ENCODE results near the gene FAM9C. TPM values are rescaled to one million over a fixed set of nuclear protein-coding genes. Genes with fewer than 3 reads are reported as not detected.
"Not testable (repeated sequence)": the region's sequence is repeated elsewhere in the genome, so short reads cannot be mapped to it uniquely, and the experiment has no call there.

FAM9C gene
- total and polyA plus RNA-seq, 7 experiments from 2014 or later, result 0.16 to 0.19 TPM; not detected in 5

DNA sequence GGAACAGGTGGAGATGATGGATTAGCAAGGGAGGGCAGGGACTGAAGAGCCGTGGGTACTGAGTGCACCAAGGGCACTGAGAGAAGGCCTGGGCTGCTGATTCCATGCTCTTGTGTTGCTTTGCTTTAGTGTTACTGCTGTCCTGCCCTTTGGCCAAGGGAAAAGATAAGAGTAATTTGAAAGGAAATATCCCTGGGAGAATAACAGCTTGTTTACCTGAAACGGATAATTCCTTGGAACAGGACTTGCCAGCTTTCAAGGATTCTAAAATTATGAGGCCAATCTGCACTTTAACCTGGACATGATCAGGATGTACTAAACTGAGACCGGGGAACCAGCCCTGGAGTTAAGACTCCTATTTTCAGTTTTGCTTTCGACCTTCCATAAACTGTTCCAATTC is 20.4 kb downstream of the FAM9C start:
- POLR2A ChIA-PET, result interaction anchor here (0.6 to 14.8 kb wide), 8 partner anchors 9 to 63 kb away, joined by 3 to 269 read pairs (median 19); partner anchors contain the start of genes FAM9C and TMSB4X
- Mint-ChIP-seq H3K36me3 (peaks cover 0 to 9% (median 0%) of the 10 kb centered on the region in 5 donors), H3K4me1 (peaks cover 27 to 78% (median 63%) of the 10 kb centered on the region in 7 donors), H3K4me3 (peak overlapping the region in 4 of 10 donors; percentile 21 to 45 (median 40)), H3K27me3 (no peaks in the 10 kb centered on the region), H3K27ac (peak overlapping the region; percentile 29 to 87 (median 79)), H3K9me3 (peaks cover 0 to 6% (median 0%) of the 10 kb centered on the region in 11 donors)
- no peaks in the 10 kb centered on the region for H3K27me3 ChIP-seq (ENCODE audit: control insufficient read depth in 2 of 2, insufficient read depth in 2 of 2, low read length in 2 of 2)
- no peaks in the 10 kb centered on the region for H3K36me3 ChIP-seq (ENCODE audit: control insufficient read depth in 2 of 3, insufficient read depth in 3 of 3, low read length in 3 of 3)
- intact Hi-C loops (cut with micrococcal nuclease), result loop anchor here in 1 of 2 donors (1.0 kb wide), 1 partner anchor 11 kb away; no protein-coding TSS in a partner anchor
- H3K27ac ChIP-seq (ENCODE audit: low read depth, low read length), result no peak overlapping the region
- H3K4me1 ChIP-seq (ENCODE audit: control insufficient read depth in 2 of 2, insufficient read depth in 2 of 2, low read length in 2 of 2), result peaks cover 37 to 56% of the 10 kb centered on the region in 2 donors
- DNase-seq (no peak), ATAC-seq (no peak)
- no peaks in the 10 kb centered on the region for H3K9me3 ChIP-seq (ENCODE audit: control insufficient read depth in 2 of 3, low read length in 3 of 3)
- no peak overlapping the region for H3K4me3 ChIP-seq (ENCODE audit: low read length)
- CTCF ChIA-PET, result no interaction called here

DNA sequence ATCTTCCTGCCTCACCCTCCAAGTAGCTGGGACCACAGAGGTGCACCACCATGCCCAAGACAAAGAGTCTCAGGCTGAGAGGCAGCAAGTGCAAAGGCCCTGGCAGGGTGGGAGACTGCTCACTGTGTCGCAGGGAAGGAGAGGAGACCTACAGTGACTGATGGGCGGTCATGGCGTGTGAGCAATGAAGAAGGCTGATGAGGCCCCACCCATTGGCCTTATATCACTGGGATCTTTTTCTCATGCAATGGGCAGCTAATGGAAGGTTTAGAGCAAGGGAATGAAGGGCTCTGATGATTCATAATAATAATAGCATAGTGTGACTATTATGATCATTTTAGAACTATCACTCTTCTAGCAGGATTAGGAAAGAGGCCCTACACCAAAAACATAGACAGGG is 20.9 kb downstream of the FAM9C start:
- Mint-ChIP-seq H3K4me3 (peak overlapping the region in 7 of 10 donors; percentile 8 to 45 (median 38)), H3K9me3 (peaks cover 0 to 6% (median 0%) of the 10 kb centered on the region in 11 donors), H3K27ac (peak overlapping the region; percentile 29 to 87 (median 79)), H3K27me3 (no peaks in the 10 kb centered on the region), H3K36me3 (peaks cover 0 to 9% (median 0%) of the 10 kb centered on the region in 5 donors), H3K4me1 (peaks cover 27 to 77% (median 62%) of the 10 kb centered on the region in 7 donors)
- no peaks in the 10 kb centered on the region for H3K9me3 ChIP-seq (ENCODE audit: control insufficient read depth in 2 of 3, low read length in 3 of 3)
- DNase-seq (no peak), ATAC-seq (no peak)
- no peak overlapping the region for H3K4me3 ChIP-seq (ENCODE audit: low read length)
- H3K27ac ChIP-seq (ENCODE audit: low read depth, low read length), result no peak overlapping the region
- H3K27me3 ChIP-seq (ENCODE audit: control insufficient read depth in 2 of 2, insufficient read depth in 2 of 2, low read length in 2 of 2), result no peaks in the 10 kb centered on the region
- H3K4me1 ChIP-seq (ENCODE audit: control insufficient read depth in 2 of 2, insufficient read depth in 2 of 2, low read length in 2 of 2), result peaks cover 33 to 52% of the 10 kb centered on the region in 2 donors
- intact Hi-C loops (cut with micrococcal nuclease), result loop anchor here in 1 of 2 donors (1.0 kb wide), 1 partner anchor 10 kb away; no protein-coding TSS in a partner anchor
- no peaks in the 10 kb centered on the region for H3K36me3 ChIP-seq (ENCODE audit: control insufficient read depth in 2 of 3, insufficient read depth in 3 of 3, low read length in 3 of 3)
- CTCF ChIA-PET, result no interaction called here
- POLR2A ChIA-PET, result interaction anchor here (0.6 to 14.8 kb wide), 10 partner anchors 9 to 64 kb away, joined by 3 to 269 read pairs (median 10); partner anchors contain the start of genes FAM9C and TMSB4X

DNA sequence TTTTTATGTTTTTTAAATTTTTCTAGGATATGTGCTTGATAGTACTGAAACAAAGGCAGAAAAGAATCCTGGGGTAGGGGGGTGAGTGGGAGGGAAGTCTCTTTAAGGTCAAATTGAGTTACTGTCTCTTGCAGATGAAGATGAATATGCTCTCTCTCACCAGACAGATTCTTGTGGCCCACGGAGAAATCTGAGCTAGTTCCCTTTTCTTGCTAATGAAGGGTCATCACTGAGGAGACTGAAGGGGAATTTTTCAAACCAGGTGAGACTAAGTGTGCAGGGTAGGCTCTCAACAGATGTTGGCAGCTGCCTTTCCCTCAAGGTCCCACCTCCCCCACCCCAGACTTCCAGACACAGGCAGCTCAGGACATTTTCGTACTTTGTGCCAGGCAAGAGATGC is 21.5 kb downstream of the FAM9C start:
- intact Hi-C loops (cut with micrococcal nuclease), result loop anchor here in 1 of 2 donors (1.0 kb wide), 1 partner anchor 10 kb away; no protein-coding TSS in a partner anchor
- Histone ChIP-seq H3K27ac (ENCODE audit: low read depth, low read length) (no peak overlapping the region), H3K27me3 (ENCODE audit: control insufficient read depth in 2 of 2, insufficient read depth in 2 of 2, low read length in 2 of 2) (no peaks in the 10 kb centered on the region), H3K36me3 (ENCODE audit: control insufficient read depth in 2 of 3, insufficient read depth in 3 of 3, low read length in 3 of 3) (no peaks in the 10 kb centered on the region), H3K9me3 (ENCODE audit: control insufficient read depth in 2 of 3, low read length in 3 of 3) (no peaks in the 10 kb centered on the region), H3K4me3 (ENCODE audit: low read length) (no peak overlapping the region), H3K4me1 (ENCODE audit: control insufficient read depth in 2 of 2, insufficient read depth in 2 of 2, low read length in 2 of 2) (peaks cover 33 to 49% of the 10 kb centered on the region in 2 donors)
- DNase-seq (no peak), ATAC-seq (no peak)
- Mint-ChIP-seq H3K27me3 (no peaks in the 10 kb centered on the region), H3K9me3 (peaks cover 0 to 6% (median 0%) of the 10 kb centered on the region in 11 donors), H3K27ac (peak overlapping the region in 8 of 9 donors; percentile 44 to 87 (median 79)), H3K4me1 (peaks cover 27 to 72% (median 56%) of the 10 kb centered on the region in 7 donors), H3K36me3 (peaks cover 0 to 9% (median 0%) of the 10 kb centered on the region in 5 donors), H3K4me3 (peak overlapping the region in 7 of 10 donors; percentile 4 to 61 (median 43))
- POLR2A ChIA-PET, result interaction anchor here (0.8 to 14.8 kb wide), 13 partner anchors 8 to 64 kb away, joined by 3 to 269 read pairs (median 4); partner anchors contain the start of genes FAM9C and TMSB4X
- CTCF ChIA-PET, result no interaction called here

DNA sequence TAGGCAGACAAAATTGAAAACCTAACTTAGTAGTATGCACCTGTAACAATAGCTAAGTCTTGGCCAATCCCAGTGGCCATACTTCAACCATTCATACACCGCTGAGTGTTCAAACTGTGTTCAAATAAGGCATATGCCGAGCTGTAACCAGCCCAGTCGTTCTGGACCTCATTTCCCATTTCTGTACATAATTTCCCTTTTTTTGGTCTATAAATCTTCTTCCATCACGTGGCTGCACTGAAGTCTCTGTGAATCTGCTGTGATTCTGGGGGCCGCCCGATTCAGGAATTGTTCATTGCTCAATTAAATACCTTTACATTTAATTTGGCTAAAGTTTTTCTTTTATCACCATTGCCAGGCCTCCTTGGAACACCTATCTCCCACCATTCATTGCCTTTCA is 27.7 kb downstream of the FAM9C start:
- H3K27me3 ChIP-seq (ENCODE audit: control insufficient read depth in 2 of 2, insufficient read depth in 2 of 2, low read length in 2 of 2); H3K36me3 Mint-ChIP-seq; ATAC-seq; intact Hi-C loops (cut with micrococcal nuclease); H3K9me3 Mint-ChIP-seq; H3K9me3 ChIP-seq (ENCODE audit: control insufficient read depth in 2 of 3, low read length in 3 of 3); CTCF ChIA-PET; H3K27me3 Mint-ChIP-seq; H3K36me3 ChIP-seq (ENCODE audit: control insufficient read depth in 2 of 3, insufficient read depth in 3 of 3, low read length in 3 of 3); H3K4me3 ChIP-seq (ENCODE audit: low read length); DNase-seq; H3K27ac ChIP-seq (ENCODE audit: low read depth, low read length): not testable (repeated sequence)
- POLR2A ChIA-PET, result interaction anchor here (0.6 to 29.2 kb wide), 6 partner anchors 7 to 71 kb away, joined by 3 to 873 read pairs (median 90); partner anchors contain the start of gene TMSB4X
- Mint-ChIP-seq H3K27ac (peak overlapping the region in 7 of 9 donors; percentile 13 to 92 (median 41)), H3K4me1 (peaks cover 13 to 72% (median 51%) of the 10 kb centered on the region in 7 donors), H3K4me3 (peak overlapping the region in 5 of 10 donors; percentile 32 to 56 (median 41))
- peaks cover 6 to 38% of the 10 kb centered on the region in 2 donors for H3K4me1 ChIP-seq (ENCODE audit: control insufficient read depth in 2 of 2, insufficient read depth in 2 of 2, low read length in 2 of 2)

DNA sequence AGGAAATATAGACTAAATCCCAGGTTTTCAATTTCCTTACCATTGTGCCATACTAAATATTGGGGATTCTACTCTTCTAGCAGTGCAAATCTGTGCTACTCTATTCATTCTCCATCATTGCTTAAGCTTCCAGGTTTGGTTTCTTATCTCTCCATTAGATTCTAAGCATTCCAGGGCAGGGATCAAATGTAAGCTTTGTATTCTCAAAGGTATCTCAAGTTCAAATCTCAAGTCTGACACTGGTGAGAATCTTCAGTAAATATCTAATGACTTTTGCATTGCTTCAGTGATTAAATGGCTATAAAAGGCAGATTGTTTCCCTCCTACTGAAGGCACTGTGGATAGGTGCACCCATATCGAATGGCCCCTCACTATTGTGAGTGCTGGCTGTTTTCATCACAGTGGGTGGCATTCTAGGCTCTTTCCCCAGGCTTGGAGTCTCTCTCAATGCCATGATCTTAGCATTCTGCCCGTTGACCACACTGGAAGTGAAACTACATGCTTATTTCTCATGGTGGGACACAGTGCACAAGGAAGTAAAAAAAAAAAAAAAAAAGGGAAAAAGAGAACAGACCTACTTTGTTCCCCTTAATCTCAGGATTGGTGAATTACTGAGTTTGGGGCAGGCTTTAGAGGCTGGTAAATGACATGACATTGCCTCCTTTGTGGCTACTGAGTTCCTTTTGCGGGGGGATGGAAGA is 28.7 kb downstream of the FAM9C start:
- H3K9me3 Mint-ChIP-seq, result peaks cover 0 to 1% (median 0%) of the 10 kb centered on the region in 11 donors
- Histone ChIP-seq H3K4me3 (ENCODE audit: low read length) (no peak overlapping the region), H3K27ac (ENCODE audit: low read depth, low read length) (no peak overlapping the region), H3K36me3 (ENCODE audit: control insufficient read depth in 2 of 3, insufficient read depth in 3 of 3, low read length in 3 of 3) (no peaks in the 10 kb centered on the region), H3K9me3 (ENCODE audit: control insufficient read depth in 2 of 3, low read length in 3 of 3) (no peaks in the 10 kb centered on the region), H3K4me1 (ENCODE audit: control insufficient read depth in 2 of 2, insufficient read depth in 2 of 2, low read length in 2 of 2) (peaks cover 6 to 38% of the 10 kb centered on the region in 2 donors), H3K27me3 (ENCODE audit: control insufficient read depth in 2 of 2, insufficient read depth in 2 of 2, low read length in 2 of 2) (no peaks in the 10 kb centered on the region)
- H3K36me3 Mint-ChIP-seq, result peaks cover 0 to 3% (median 0%) of the 10 kb centered on the region in 5 donors
- peak overlapping the region; percentile 13 to 92 (median 65) for H3K27ac Mint-ChIP-seq
- ChIA-PET CTCF (interaction anchor here (0.6 to 1.2 kb wide), 4 partner anchors 45 to 1483 kb away, joined by 3 to 4 read pairs (median 3); no protein-coding TSS in a partner anchor), POLR2A (interaction anchor here (0.6 to 29.2 kb wide), 8 partner anchors 8 to 72 kb away, joined by 3 to 873 read pairs (median 20); partner anchors contain the start of gene TMSB4X)
- no peak for DNase-seq
- H3K27me3 Mint-ChIP-seq, result no peaks in the 10 kb centered on the region
- H3K4me3 Mint-ChIP-seq, result peak overlapping the region in 4 of 10 donors; percentile 7 to 43 (median 22)
- peak; percentile 46 for ATAC-seq
- intact Hi-C loops (cut with micrococcal nuclease), result no loop called here
- H3K4me1 Mint-ChIP-seq, result peaks cover 15 to 78% (median 59%) of the 10 kb centered on the region in 7 donors
